Activated CD4-positive, CD25-positive, alpha-beta regulatory T cell (primary cell): ENCODE results near the gene CENPC.
"Not testable (repeated sequence)": the region's sequence is repeated elsewhere in the genome, so short reads cannot be mapped to it uniquely, and the experiment has no call there.

Source experiments
- DNase-seq, 4 experiments: peaks; one replicate each; lab custom pipeline; 2025; lab: John Stamatoyannopoulos, UW

The CENPC gene

DNA sequence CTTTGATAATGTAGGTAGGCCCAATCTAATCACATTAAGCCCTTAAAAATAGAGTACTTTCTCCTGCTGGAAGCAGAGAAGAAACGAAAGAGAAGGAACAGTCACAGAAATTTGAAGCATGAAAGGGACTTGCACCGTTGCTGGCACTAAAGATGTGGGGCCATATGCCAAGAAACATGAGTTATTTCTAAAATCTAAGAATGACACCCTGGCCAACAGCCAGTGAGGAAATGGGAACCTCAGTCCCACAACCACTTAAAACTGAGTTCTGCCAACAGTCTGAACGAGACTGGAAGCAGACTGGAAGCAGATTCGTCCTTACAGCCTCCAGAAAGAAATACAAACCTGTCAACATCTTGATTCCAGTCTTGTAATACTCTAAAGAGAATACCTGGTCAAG is 70.1 kb downstream of the CENPC start:
- no peak for DNase-seq

DNA sequence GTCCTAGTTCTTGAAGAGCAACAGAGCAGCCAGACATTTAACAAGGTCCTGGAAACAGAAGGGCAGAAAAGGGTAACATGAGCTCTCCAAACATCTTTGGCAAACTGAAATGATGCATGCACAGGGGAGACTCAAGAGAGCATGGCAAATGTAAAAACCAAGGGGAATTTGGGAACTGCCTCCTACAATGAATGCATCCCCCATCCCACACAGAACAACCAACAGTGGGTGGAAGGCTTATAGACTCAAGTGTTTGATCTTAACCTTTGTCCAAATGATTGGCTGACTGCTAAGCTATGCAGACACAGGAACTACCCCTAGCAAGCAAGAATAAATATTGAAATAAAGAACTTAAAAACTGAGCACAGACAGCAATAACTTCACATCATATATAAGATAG is 74.4 kb downstream of the CENPC start:
- no peak for DNase-seq

DNA sequence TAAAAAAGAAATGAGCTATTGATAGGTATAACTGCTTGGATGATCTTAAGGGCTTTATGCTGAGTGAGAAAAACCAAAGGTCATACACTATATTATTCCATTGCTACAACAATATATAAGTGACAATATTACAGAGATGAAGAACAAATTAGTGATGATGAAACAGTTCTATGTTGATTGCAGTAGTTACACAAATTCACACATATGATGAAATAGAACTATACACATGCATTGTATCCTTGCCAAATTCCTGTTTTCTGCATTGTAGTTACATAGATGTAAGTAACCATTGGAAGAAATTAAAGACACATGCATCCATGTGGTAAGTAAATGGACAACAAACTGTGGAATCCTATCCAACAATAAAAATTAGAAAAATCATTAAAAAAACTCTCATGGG is 76.5 kb downstream of the CENPC start:
- no peak for DNase-seq

DNA sequence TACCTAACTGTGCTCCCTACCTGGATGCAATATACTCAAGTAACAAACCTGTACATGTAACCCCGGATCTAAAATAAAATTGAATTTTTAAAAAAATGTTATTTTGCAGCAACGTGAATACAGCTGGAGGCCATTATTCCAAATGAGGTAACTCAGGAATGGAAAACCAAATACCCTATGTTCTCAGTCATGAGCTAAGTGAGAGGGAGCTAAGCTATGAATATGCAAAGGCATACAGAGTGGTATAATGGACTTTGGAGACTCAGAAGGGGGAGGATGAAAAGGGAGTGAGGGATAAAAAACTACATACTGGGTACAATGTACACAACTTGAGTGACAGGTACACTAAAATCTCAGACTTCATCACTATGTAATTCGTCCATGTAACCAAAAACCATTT is 78.6 kb downstream of the CENPC start:
- no peak for DNase-seq

DNA sequence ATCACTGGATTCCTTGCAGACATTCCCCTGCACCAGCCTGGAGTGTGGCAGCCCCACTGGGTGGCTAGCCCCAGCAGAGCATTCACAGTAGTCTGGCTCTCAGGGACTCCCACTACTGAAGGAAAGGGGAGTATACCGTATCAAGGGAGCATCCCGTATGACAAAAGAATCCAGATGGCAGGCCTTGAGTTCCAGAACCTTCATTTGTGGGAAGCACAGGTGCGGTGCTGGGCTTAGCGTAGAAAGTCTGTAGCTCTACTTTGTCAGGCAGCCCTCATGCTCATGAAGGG is 79.6 kb downstream of the CENPC start:
- no peak for DNase-seq

DNA sequence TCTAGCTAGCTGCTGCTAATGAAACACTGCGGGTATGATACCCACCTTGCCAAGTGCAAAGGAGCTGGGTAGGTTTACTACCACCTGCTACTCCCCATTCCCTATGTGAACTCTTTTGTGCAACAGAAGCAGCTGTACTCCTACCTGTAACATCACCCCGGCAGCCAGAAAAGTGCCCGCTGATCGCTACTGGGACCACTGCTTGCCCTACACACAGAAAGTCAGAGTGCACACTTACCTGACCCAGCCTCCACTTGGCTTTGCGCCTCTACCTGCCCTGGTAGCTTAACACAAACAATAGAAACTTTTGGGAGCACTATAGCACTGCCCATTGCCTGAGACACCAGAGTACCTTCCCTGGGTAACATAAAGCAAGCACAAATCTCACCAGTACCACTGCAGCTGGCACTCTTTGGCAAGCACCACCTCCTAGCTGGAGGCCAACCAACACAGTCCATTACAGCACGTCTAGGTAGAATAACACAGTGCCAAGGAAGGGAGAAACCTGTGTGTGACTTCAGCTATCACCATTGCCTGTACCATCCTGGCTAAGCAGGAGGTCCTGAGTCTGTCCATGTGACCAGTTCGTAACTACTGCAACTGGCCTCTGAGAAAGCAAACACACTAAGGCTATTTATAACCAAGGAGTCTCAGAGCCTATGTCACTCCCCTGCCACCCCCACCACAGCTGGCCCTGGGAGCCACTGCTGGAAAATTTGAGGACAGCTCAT is 80.1 kb downstream of the CENPC start:
- no peak for DNase-seq

DNA sequence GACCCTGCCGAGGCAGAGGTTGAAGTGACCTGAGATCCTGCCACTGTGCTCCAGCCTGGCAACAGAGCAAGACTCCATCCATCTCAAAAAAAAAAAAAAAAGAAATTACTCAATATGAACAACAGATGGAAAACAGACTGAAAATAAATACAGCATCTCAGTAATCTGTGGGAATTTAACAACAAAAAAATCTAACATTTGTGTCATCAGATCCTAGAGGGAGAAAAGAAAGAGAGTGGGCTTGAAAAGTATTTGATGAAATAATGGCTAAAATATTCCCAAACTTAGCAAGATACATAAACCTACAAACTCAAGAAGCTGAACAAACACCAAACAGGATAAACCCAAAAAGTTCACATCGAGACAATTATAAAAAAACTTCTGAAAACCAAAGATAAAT is 84.7 kb downstream of the CENPC start:
- no peak for DNase-seq

DNA sequence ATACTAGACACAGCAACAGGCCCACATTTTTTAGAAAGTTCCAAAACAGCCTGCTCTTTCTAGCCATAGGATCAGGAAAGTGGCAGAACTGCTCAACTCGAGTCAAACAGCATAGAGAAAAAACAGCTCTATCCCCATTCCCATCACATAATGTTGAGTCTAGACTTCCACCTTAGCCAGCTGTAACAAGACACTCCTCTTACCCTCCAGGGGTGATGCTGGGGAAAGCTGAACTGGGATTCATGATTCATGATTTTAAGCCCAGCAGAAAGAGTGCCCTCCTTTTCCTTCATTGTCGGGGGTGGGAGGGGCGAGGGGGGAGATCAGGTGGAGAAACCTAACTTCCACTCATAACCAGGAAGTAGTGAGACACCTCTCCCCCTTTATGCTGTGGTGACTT is 86.1 kb downstream of the CENPC start:
- DNase-seq: no peak

DNA sequence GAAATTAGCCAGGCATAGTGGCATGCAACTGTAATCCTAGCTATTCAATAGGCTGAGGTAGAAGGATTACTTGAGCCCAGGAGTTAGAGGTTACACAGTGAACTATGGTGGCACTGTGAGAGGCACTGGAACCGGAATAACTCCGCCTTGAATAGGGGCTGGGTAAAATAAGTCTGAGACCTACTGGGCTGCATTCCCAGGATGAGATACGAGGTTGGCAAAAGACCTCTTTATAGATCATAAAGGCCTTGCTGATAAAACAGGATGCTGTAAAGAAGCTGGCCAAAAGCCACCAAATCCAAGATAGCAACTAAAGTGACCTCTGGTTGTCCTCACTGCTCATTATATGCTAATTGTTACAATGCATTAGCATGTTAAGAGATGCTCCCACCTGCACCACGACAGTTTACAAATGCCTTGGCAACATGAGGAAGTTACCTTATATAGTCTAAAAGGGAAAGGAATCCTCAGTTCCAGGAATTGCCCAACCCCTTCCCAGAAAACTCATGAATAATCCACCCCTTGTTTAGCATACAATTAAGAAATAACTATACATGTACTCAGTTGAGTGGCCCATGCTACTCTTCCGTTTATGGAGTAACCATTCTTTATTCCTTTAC is 88.6 kb downstream of the CENPC start:
- no peak for DNase-seq

DNA sequence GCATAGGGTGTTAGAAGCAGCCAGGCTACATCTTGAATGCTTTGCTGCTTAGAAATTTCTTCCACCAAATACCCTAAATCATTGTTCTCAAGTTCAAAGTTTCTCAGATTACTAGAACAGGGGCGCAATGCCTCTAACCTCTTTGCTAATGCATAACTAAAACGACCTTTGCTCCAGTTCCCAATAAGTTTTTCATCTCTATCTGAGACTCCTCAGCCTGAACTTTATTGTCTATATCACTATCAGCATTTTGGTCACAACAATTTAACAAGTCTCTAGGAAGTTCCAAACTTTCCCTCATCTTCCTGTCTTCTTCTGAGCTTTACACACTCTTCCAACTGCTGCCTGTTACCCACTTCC is 92.5 kb downstream of the CENPC start:
- not testable (repeated sequence) for DNase-seq

DNA sequence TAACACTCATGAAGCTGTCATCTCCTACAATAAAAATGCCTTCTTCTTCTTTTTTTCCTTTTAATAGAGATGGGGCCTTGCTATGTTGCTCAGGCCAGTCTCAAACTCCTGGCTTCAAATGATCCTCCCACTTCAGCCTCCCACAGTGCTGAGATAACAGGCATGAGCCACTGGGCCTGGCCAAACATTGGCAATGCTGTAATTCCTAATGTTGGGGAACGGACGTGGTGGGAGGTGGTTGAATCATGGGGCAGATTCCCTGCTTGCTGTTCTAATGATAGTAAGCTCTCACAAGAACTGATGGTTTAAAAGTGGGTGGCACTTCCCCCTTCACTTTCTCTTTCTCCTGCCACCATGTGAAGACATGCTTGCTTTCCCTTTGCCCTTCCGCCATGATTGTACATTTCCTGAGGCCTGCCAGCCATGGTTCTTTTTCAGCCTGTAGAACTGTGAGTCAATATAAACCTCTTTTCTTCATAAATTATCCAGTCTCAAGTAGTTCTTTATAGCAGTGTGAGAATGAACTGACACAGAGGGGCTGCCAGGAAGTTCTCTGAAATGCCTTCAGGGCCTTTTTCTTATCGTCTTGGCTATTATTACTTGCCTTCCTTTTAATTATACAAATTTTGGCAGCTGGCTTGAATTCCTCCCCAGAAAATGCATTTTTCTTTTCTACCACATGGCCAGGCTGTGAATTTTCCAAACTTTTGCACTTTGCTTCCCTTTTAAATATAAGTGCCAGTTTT is 93.0 kb downstream of the CENPC start:
- no peak for DNase-seq

DNA sequence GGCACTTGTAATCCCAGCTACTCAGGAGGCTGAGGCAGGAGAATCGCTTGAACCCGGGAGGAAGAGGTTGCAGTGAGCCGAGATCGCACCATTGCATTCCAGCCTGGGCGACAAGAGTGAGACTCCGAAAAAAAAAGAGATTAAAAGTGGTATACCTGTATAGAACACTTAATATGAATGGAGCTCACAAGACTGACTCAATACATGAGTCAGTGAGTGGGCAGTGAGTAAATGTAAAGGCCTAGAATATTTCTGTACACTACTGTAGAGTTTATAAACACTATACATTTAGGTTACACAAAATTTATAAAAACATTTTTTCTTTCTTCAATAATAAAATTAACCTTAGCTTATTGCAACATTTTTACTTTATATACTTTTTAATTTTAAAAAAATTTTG is 93.8 kb downstream of the CENPC start:
- no peak for DNase-seq

DNA sequence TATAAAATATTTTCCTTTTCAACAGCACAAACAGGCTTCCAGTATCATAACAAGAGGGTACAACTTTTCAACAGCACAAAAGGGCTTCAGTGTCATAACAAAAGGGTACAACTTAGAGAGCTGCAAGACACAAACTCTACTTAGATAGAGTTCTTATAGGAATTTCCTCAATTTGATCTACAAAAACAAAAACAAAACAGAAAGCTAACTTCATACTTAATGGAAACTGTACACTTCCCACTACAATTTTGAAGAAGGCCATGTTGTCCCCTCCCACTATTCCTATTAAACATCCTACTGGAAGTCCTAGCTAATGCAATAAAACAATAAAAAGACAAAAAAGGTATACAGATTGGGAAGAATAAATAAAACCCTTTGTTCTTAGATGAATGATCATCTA is 96.7 kb downstream of the CENPC start:
- no peak for DNase-seq

DNA sequence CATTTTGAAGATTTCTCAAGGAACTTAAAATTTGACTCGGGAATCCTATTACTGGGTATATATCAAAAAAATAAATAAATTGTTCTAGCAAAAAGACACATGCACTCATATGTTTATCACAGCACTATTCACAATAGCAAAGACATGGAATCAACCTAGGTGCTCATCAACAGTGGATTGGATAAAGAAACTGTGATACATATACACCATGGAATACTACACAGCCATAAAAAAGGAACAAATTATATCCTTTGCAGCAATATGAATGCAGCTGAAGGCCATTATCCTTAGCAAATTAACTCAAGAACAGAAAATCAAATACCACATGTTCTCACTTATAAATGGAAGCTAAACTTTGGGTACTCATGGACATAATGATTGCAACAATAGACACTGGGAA is 97.4 kb downstream of the CENPC start:
- no peak for DNase-seq

DNA sequence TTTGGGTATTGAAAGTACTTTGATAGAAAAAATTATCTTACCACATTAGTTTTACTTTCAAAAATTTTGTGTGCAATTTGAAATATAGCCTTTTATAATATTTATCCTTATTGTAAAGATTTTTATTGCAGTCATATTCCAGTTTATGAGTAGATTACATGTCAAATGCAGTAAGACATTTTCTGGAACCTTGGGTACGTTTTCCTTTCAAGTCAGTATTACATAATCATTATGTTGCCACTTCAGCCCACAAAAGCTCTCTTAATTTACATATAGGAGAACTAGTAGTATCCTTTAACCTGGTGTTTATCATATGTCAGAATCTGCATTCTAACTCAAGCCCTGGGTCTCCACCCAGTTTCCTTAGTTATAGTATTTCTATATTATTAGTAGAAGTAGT is 98.5 kb downstream of the CENPC start:
- DNase-seq: no peak

DNA sequence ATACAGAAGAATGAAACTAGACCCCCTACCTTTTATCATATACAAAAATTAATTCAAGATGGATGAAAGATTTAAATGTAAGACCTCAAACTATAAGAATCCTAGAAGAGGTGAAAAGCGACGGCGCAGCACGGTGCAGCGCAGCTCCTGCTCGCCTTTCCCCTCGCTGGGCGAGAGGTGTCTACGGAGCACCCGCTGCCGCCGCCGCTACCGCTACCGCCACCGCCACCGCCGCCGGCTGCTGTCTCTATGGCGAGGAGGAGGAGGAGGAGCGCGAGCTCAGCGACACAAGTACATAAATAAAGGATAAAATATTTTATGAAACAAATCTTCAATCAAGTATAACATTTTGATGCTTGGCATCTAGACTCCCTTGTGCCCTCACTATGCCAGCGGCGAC is 99.4 kb downstream of the CENPC start:
- not testable (repeated sequence) for DNase-seq

DNA sequence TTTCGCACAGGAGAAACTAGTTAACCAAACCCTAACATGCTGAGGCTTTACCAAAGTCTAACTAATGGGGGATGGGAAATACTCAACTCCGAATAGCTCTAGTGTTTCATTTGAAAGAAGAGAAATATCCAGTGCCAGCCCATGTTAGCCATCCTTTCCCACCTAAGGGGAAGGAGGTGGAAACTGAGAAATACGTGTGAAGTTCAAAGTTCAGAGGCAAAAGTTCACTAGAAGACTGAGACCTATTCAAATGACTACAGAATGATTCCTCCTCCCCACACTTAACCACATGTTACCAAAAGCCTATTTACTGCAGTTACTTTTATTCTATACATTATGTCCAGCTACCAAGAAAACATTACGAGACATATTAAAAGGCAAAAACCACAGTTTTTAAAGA is 106.3 kb downstream of the CENPC start:
- DNase-seq: no peak

DNA sequence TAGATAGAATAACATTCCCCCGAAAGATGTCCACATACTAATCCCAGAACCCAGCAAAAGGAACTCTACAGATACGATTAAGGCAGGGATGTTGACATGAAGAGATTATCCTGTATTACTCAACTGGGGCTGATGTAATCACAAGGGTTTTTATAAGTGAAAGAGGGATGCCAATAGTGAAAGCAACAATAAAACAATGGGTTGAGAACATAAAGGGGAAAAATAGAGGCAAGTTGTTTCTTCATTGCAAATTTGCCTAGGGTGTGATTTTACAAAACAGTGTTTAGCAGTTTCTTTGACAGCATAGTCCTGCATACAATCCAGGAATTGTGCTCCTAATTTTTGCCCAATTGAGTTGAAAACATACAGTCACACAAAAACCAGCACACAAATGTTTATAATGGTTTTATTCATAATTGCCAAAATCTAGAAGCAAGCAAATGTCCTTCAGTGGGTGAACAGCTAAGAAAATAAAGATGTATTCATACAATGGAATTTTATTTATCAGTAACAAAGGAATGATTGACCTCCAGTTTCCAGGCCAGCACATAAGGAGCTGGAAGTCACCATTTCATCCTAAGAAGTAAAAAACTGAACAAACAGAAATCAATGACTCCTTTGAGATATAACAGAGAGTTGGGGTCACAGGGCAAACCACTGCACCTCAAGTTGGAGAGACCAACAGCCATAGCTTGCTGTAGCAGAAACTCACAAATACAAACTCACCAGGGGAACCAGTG is 107.2 kb downstream of the CENPC start:
- no peak for DNase-seq

DNA sequence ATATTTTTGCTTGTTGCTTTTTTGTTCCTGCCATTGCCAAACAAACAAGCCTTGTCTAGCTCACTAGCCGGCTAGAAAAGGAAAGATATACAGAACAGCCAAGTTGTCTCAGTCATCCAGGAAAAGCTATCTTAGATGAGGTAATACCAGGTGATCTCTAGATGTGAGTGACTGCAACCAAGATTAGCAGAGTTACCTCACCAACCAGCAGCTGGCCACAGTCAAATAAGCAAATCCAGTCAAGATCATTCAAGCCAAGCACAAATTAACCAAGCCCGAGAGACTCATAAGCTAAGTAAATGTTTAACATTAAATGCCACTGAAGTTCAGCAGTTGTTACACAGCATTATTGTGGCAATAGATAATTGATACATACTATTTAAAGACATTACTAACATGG is 108.6 kb downstream of the CENPC start:
- DNase-seq: no peak

DNA sequence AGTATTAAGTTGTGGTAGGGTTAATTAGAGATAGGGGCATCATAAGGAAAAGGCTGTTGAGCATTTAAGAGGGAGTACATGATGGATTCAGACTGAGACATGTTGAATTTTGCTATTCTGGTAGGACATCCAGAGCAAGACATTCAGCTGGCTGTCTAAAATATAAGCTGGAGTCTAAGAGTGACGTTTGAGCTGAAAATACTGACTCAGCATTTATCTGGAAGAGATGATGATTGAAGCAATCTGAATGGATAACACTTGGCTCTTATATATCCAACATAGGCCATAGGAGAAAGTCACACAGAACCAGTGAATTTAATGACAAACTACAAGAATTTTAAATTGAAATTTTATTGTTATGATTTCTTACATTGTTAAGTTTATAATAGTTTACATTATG is 114.3 kb downstream of the CENPC start:
- no peak for DNase-seq

DNA sequence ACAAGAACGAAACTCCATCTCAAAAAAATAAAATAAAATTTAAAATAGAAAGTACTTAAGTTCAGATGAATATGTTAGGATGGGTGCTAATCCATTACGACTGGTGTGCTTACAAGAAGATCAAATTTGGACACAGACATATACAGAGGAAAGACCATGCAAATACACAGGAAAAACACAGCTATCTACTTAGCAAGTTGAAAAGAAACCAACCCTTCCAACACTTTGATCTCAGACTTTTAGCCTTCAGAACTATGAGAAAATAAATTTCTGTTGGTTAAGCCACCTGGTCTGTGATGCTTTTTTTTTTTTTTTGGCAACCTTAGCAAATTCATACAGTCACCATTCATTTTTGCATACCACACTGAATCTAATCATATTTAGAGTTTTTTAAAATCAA is 116.5 kb downstream of the CENPC start:
- DNase-seq: no peak
